GM12874 (cell line): ENCODE results near the gene OR5K1.

Experiments used
- CTCF ChIP-seq: IDR thresholded peaks from 2 replicates; pipeline ENCODE4 v1.5.1; 2011; ENCODE audit warnings: low read depth, mild to moderate bottlenecking, control low read depth, low read length, moderate library complexity; ENCODE audit not compliant: insufficient read depth

The OR5K1 gene

DNA sequence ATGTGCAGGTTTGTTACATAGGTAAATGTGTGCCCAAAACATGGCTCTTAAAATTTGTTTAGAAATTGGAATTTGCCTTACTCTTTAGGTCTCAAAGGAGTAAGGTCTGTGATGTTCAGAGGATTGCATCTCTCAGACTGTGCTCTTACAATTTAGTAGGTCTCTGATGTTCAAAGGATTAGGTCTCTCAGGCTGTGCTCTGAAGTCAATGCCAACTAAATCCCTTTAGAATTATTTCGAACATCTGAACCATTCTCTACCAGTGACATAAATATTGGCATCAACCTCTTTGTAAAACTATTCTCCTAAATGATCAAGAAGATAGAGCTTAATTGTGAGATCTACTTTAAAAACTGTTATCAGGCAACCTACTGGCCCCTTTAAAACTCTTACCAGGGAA lies at the start of gene OR5K1:
OR5K1 (plus strand) TSS at position 301 of the 400 bp plus-strand sequence. CDS start 6,376 bp downstream, outside the sequence.
- no peak for TF ChIP-seq CTCF

GRCh38 chr3:98432575-98432974 lies 30.4 kb upstream of the OR5K1 start:
- no peak for TF ChIP-seq CTCF

- TF ChIP-seq CTCF: no peak
Measured at GRCh38 chr3:98433764-98434163, 29.2 kb upstream of the OR5K1 start.

DNA sequence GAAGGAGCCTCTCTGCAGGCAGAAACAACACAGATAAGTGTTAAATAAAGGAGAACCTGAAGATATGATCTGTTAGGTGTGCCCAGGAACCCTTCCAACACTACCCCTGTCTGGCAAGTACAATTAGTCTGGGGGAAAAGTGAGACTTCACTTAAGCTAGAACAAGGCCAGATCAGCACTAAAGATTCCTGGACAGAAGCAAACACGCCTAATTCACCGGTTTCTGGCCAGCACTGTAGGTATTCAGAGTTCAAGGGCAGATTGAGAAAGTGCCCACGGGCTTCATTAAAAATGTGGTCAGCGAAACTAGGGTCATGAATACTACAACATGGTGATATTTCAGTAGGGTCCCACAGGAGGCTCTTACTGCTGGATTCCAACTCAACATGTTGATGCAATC lies 28.6 kb upstream of the OR5K1 start:
- no peak for TF ChIP-seq CTCF

GRCh38 chr3:98440283-98440682 lies 22.7 kb upstream of the OR5K1 start:
- TF ChIP-seq CTCF: no peak

DNA sequence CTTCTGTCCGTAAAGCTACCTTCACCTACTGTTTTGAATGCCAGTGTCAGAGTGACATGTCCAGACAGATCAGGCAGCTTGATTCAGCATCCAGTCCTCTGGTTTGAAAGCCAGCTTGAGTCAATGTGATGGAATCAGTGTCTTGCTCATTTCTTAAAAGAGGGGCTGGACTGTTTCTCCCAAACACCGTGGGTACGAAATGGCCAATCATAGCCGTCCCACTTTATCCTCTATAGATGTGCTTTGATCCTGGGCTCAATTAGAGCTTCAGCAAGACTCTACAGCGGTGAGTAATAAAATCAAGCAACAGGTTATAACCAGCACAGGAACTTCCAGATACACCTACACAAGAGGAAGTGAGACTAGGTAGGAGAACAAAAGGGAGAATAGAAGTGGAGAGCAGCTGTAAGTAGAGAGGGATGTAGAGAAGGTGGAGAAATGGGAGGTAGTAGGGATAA lies 17.0 kb upstream of the OR5K1 start:
- no peak for TF ChIP-seq CTCF

- no peak for TF ChIP-seq CTCF
Measured at GRCh38 chr3:98449606-98450193, 13.3 kb upstream of the OR5K1 start.
